Body of pancreas (tissue), 4 donors: ENCODE results near the gene IRF2.

ENCODE experiments used
- CTCF ChIP-seq, 7 experiments: fragments of 450-650 bp in 4 of 7; fragments of 200-600 bp in 3 of 7; sonication (generic) in 3 of 7; IDR thresholded peaks; one replicate each; pipeline ENCODE4 v1.5.1; 2016 to 2019; ENCODE audit warnings: antibody characterized with exemption in 7 of 7
- POLR2A ChIP-seq, 3 donors: fragments of 450-650 bp; IDR thresholded peaks; one replicate each; pipeline ENCODE4 v1.6.1; 2016; ENCODE audit warnings: antibody characterized with exemption in 3 of 3, mild to moderate bottlenecking in 2 of 3

- no peak for TF ChIP-seq POLR2A (IDR thresholded peaks at IDR 0.05)
- no peak for TF ChIP-seq CTCF (IDR thresholded peaks at IDR 0.05)
Observed at GRCh38 chr4:184463158-184463557, 11.2 kb downstream of the IRF2 start.
